OCI-LY1 (cell line): Measurements from ENCODE around the gene TAF1L.

Experiments used
- H2AFZ ChIP-seq: fragments of 200-600 bp; sonication (generic), shearing (Covaris generic); 2 replicates; pipeline ENCODE4 v1.6.0; 2014; ENCODE audit warnings: antibody characterized with exemption, mild to moderate bottlenecking, low read length
- H3F3A ChIP-seq: fragments of 200-600 bp; sonication (generic), shearing (Covaris generic); 2 replicates; pipeline ENCODE4 v1.6.0; 2014; ENCODE audit warnings: mild to moderate bottlenecking, antibody characterized with exemption, low read length, moderate library complexity; ENCODE audit not compliant: insufficient read depth
- H3K27ac ChIP-seq: fragments of 200-600 bp; sonication (generic); 2 replicates; pipeline ENCODE4 v1.5.1; 2014; ENCODE audit warnings: low read length, mixed run types, mild to moderate bottlenecking, low read depth; ENCODE audit not compliant: poor library complexity, severe bottlenecking
- H3K27me3 ChIP-seq: fragments of 200-600 bp; sonication (generic); 2 replicates; pipeline ENCODE4 v1.6.0; 2014; ENCODE audit warnings: antibody characterized with exemption, mild to moderate bottlenecking, low read length, moderate library complexity; ENCODE audit not compliant: insufficient read depth
- H3K36me3 ChIP-seq: fragments of 200-600 bp; sonication (generic); 2 replicates; pipeline ENCODE4 v1.6.1; 2014; ENCODE audit warnings: mild to moderate bottlenecking, antibody characterized with exemption, low read length, moderate library complexity, mixed read lengths; ENCODE audit not compliant: insufficient read depth
- H3K4me1 ChIP-seq: fragments of 200-600 bp; sonication (generic); 2 replicates; pipeline ENCODE4 v1.5.1; 2014; ENCODE audit warnings: mild to moderate bottlenecking, low read length, moderate library complexity; ENCODE audit not compliant: insufficient read depth, severe bottlenecking
- H3K4me2 ChIP-seq: fragments of 200-600 bp; sonication (generic), shearing (Covaris generic); 2 replicates; pipeline ENCODE4 v1.6.1; 2014; ENCODE audit warnings: low read length
- H3K4me3 ChIP-seq: fragments of 200-600 bp; sonication (generic); 2 replicates; pipeline ENCODE4 v1.5.1; 2014; ENCODE audit warnings: low read length, low read depth, mild to moderate bottlenecking, mixed read lengths; ENCODE audit not compliant: poor library complexity, severe bottlenecking
- H3K79me2 ChIP-seq: fragments of 200-600 bp; shearing (Covaris generic); 2 replicates; pipeline ENCODE4 v1.6.1; 2016; ENCODE audit warnings: mixed run types, low read length, mixed read lengths; ENCODE audit not compliant: insufficient read depth
- H3K9ac ChIP-seq: fragments of 200-600 bp; sonication (generic), shearing (Covaris generic); 2 replicates; pipeline ENCODE4 v1.6.1; 2014; ENCODE audit warnings: mild to moderate bottlenecking, low read length, mixed read lengths
- H3K9me2 ChIP-seq: fragments of 200-600 bp; sonication (generic), shearing (Covaris generic); 2 replicates; pipeline ENCODE4 v1.6.1; 2014; ENCODE audit warnings: low read depth, mild to moderate bottlenecking, low read length, mixed read lengths
- H3K9me3 ChIP-seq: fragments of 200-600 bp; shearing (Covaris generic); 2 replicates; pipeline ENCODE4 v1.6.1; 2014; ENCODE audit warnings: low read length, mixed read lengths
- H4K20me1 ChIP-seq: fragments of 200-600 bp; sonication (generic), shearing (Covaris generic); 2 replicates; pipeline ENCODE4 v1.6.0; 2016; ENCODE audit warnings: mild to moderate bottlenecking, low read length; ENCODE audit not compliant: insufficient read depth
- CTCF ChIP-seq: fragments of 200-600 bp; sonication (generic), shearing (Covaris generic); IDR thresholded peaks from 2 replicates; pipeline ENCODE4 v1.5.1; 2017; ENCODE audit warnings: mild to moderate bottlenecking, antibody characterized with exemption, low read length, moderate library complexity, mixed read lengths
- EZH2 ChIP-seq: fragments of 200-600 bp; sonication (generic), shearing (Covaris generic); IDR thresholded peaks from 2 replicates; pipeline ENCODE4 v1.8.0; 2017; ENCODE audit warnings: borderline replicate concordance, mixed run types, mild to moderate bottlenecking, antibody characterized with exemption, low read length, moderate library complexity, mixed read lengths

TAF1L gene

GRCh38 chr9:32590476-32590875 lies 45.0 kb downstream of the TAF1L start:
- TF ChIP-seq EZH2 (no peak), CTCF (no peak)
- H3K4me3 ChIP-seq: no peak overlapping the region
- no peak overlapping the region for H2AFZ ChIP-seq
- H3K9ac ChIP-seq: no peak overlapping the region
- peaks cover 4% of the 10 kb centered on the region; the same call in 1 of the 2 replicates for H3K27me3 ChIP-seq
- no peaks in the 10 kb centered on the region for H3K9me3 ChIP-seq
- no peaks in the 10 kb centered on the region for H3K36me3 ChIP-seq
- no peaks in the 10 kb centered on the region for H3K4me1 ChIP-seq
- H3K79me2 ChIP-seq: no peaks in the 10 kb centered on the region
- no peaks in the 10 kb centered on the region for H3F3A ChIP-seq
- H3K27ac ChIP-seq: no peak overlapping the region
- H3K4me2 ChIP-seq: no peak overlapping the region
- no peaks in the 10 kb centered on the region for H4K20me1 ChIP-seq
- no peaks in the 10 kb centered on the region for H3K9me2 ChIP-seq

- TF ChIP-seq EZH2 (no peak), CTCF (peak; percentile 66)
Measured at GRCh38 chr9:32589083-32589723, 46.3 kb downstream of the TAF1L start.

GRCh38 chr9:32587901-32588300 lies 47.6 kb downstream of the TAF1L start:
- H3F3A ChIP-seq: no peaks in the 10 kb centered on the region
- H4K20me1 ChIP-seq: no peaks in the 10 kb centered on the region
- TF ChIP-seq CTCF: no peak
- TF ChIP-seq EZH2: no peak
- peaks cover 4% of the 10 kb centered on the region; the same call in 1 of the 2 replicates for H3K27me3 ChIP-seq
- no peaks in the 10 kb centered on the region for H3K36me3 ChIP-seq
- H3K4me3 ChIP-seq: no peak overlapping the region
- no peak overlapping the region for H3K4me2 ChIP-seq
- no peaks in the 10 kb centered on the region for H3K9me2 ChIP-seq
- H3K9me3 ChIP-seq: no peaks in the 10 kb centered on the region
- H3K27ac ChIP-seq: no peak overlapping the region
- H3K79me2 ChIP-seq: no peaks in the 10 kb centered on the region
- H3K4me1 ChIP-seq: no peaks in the 10 kb centered on the region
- H2AFZ ChIP-seq: no peak overlapping the region
- no peak overlapping the region for H3K9ac ChIP-seq

More at GRCh38 chr9:32589083-32589723, 46.3 kb downstream of the TAF1L start:
- Histone ChIP-seq H3K9me3 (no peaks in the 10 kb centered on the region), H3K4me1 (no peaks in the 10 kb centered on the region), H3K4me2 (no peak overlapping the region), H3K27me3 (peaks cover 4% of the 10 kb centered on the region; the same call in 1 of the 2 replicates), H2AFZ (no peak overlapping the region), H3F3A (no peaks in the 10 kb centered on the region), H3K9ac (no peak overlapping the region), H4K20me1 (no peaks in the 10 kb centered on the region), H3K36me3 (no peaks in the 10 kb centered on the region), H3K79me2 (no peaks in the 10 kb centered on the region), H3K27ac (no peak overlapping the region), H3K9me2 (no peaks in the 10 kb centered on the region), H3K4me3 (no peak overlapping the region)
